GM13976 (cell line): ENCODE results near the gene GABRG3.

Source experiments
- DNase-seq: peaks from one replicate; pipeline ENCODE4 v3.0.0; 2012; ENCODE audit warnings: low spot score
- CTCF ChIP-seq: IDR thresholded peaks from 2 replicates; pipeline ENCODE4 v1.5.1; 2012; ENCODE audit warnings: borderline replicate concordance, mild to moderate bottlenecking; ENCODE audit not compliant: insufficient read depth; ENCODE audit errors: extremely low read depth, missing control alignments, control extremely low read depth
- in situ Hi-C: fragments of 300-500 bp; cut with MboI; formaldehyde crosslinking; loops from one replicate; pipeline ENCODE4 v1.12.0; 2022; ENCODE audit warnings: low sequenced_read_pairs, mixed read lengths, inconsistent platforms; ENCODE audit not compliant: unreplicated experiment

The GABRG3 gene

DNA sequence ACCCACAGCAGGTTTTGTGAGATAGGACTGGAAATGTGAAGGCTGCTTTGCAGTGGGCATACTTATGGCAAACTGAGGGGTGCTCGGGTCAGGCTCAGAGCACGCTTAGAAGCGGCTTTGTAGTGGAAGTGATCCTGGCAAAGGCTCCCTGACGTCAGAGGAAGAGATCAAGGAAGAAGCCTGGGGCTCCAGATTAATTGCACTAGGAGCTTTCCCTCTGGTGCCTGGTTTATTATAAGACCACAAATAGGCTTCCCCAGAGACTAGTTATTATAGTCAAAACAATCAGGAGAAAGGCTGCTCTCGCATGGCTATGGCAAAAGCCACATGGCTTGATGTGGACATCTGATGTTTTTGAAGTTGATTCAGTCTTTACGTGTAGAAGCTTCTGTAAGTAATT, 515.1 kb downstream of the GABRG3 start:
- DNase-seq = no peak
- TF ChIP-seq CTCF = no peak
- in situ Hi-C loops = no loop called here

GRCh38 chr15:27486683-27487647, 516.0 kb downstream of the GABRG3 start:
- in situ Hi-C loops = no loop called here
- DNase-seq = no peak
- TF ChIP-seq CTCF = no peak

DNA sequence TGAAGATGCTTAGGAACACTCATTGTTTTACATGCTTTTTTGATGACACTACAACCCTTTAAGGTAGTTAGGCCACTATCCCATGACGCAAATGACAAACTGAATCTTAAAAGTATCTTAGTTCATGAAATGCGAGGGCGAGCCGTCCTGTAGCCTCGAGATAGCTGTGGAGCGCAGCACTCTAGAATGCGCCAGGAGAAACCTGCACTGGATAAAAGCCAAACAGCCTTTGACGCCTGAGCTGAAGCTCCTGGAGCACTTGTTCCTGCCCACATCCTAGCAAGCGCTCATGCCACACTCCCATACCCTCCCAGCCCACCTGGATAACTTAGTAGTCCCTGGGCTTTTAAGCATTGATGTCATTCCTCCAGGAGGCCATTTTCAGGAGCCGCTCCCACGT, 516.9 kb downstream of the GABRG3 start:
- TF ChIP-seq CTCF = no peak
- no peak for DNase-seq
- in situ Hi-C loops = no loop called here

DNA sequence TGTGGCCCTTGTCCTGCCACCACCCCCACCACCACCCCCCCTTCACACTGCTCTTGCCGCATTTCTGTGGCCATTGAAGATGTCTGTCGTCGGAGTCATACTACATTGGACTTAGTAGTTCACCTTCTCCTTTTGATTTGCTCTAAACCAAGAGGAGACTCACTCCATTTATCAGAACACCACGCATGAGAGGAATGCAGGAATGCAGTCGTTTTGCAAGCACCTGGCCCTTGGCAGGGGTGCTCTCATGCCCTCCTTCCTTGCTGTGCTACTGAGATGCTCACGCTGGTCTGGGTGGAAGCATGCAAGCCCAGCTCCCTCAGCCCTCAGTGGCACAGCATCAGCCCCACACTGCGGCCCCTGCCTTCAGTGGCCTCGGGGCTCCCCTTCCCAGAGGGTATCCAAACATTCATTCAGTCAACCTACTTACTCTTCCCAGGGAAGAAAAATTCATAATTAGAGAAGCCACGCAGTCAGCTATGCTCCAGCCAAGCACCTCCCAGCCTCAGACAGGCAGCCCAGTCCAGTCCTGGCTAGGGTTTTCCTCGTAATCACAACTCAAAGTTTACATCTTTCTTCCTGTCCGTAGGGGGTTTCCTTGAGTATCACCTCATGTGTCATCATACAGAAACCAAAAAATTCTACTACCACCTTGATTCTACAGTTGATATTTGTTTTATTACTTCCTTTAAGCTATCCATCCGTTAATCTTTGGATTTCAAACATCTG, 520.0 kb downstream of the GABRG3 start:
- TF ChIP-seq CTCF = no peak
- DNase-seq = no peak
- in situ Hi-C loops = no loop called here

GRCh38 chr15:27491666-27492621, 521.0 kb downstream of the GABRG3 start:
- TF ChIP-seq CTCF = no peak
- in situ Hi-C loops = no loop called here
- no peak for DNase-seq

GRCh38 chr15:27495963-27496459, 525.0 kb downstream of the GABRG3 start:
- in situ Hi-C loops = no loop called here
- no peak for TF ChIP-seq CTCF
- no peak for DNase-seq
